Right atrium auricular region (tissue), 2 donors: ENCODE data around the gene PIK3R1. TPM values are rescaled to one million over a fixed set of nuclear protein-coding genes. Genes with fewer than 3 reads are reported as not detected.

Experiments used
- DNase-seq: peaks from one replicate; pipeline ENCODE4 v3.0.0-alpha.2; 2019; ENCODE audit warnings: low spot score
- H3K27ac ChIP-seq, 2 donors: fragments of 200-600 bp; sonication (generic); 1 replicate in 1 of 2; 2 replicates in 1 of 2; pipeline ENCODE4 v1.5.1; 2016 to 2019
- H3K27me3 ChIP-seq, 2 donors: fragments of 200-600 bp; sonication (generic); one replicate each; pipeline versions ENCODE4 v1.5.1 to v1.6.0; 2017 to 2019
- H3K36me3 ChIP-seq: fragments of 200-600 bp; sonication (generic); one replicate; pipeline ENCODE4 v1.5.1; 2016
- H3K4me1 ChIP-seq, 2 donors: fragments of 200-600 bp; sonication (generic); one replicate each; pipeline versions ENCODE4 v1.5.1 to v1.6.0; 2017 to 2019
- H3K4me3 ChIP-seq, 2 donors: fragments of 200-600 bp; sonication (generic); 1 replicate in 1 of 2; 2 replicates in 1 of 2; pipeline ENCODE4 v1.5.1; 2017 to 2019; ENCODE audit warnings: mild to moderate bottlenecking in 1 of 2, moderate library complexity in 1 of 2
- H3K9me3 ChIP-seq, 2 donors: fragments of 200-600 bp; sonication (generic); one replicate each; pipeline ENCODE4 v1.5.1; 2019
- total RNA-seq, 2 donors: library from RNA; depleted of rRNA; stranded (reverse); fragments of >200 nt; gene quantifications; one replicate each; pipeline ENCODE4 v1.1.0, GENCODE V29; 2016
- TF ChIP-seq, protein P1 (sequence below), 2 donors: fragments of 200-600 bp; sonication (generic); IDR thresholded peaks; one replicate each; pipeline ENCODE4 v1.5.1; 2019; ENCODE audit warnings: antibody characterized with exemption in 2 of 2

PIK3R1 gene
- total RNA-seq, 2 donors from 2014 or later, result 87.0 to 91.1 TPM

GRCh38 chr5:68335075-68335474 lies 119.5 kb downstream of the PIK3R1 start:
- no peak overlapping the region for H3K4me3 ChIP-seq
- no peaks in the 10 kb centered on the region for H3K36me3 ChIP-seq
- DNase-seq, result no peak
- H3K27me3 ChIP-seq, result no peaks in the 10 kb centered on the region
- TF ChIP-seq, protein P1, sequence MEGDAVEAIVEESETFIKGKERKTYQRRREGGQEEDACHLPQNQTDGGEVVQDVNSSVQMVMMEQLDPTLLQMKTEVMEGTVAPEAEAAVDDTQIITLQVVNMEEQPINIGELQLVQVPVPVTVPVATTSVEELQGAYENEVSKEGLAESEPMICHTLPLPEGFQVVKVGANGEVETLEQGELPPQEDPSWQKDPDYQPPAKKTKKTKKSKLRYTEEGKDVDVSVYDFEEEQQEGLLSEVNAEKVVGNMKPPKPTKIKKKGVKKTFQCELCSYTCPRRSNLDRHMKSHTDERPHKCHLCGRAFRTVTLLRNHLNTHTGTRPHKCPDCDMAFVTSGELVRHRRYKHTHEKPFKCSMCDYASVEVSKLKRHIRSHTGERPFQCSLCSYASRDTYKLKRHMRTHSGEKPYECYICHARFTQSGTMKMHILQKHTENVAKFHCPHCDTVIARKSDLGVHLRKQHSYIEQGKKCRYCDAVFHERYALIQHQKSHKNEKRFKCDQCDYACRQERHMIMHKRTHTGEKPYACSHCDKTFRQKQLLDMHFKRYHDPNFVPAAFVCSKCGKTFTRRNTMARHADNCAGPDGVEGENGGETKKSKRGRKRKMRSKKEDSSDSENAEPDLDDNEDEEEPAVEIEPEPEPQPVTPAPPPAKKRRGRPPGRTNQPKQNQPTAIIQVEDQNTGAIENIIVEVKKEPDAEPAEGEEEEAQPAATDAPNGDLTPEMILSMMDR (IDR thresholded peaks at IDR 0.05), result no peak
- no peaks in the 10 kb centered on the region for H3K9me3 ChIP-seq
- H3K27ac ChIP-seq, result no peak overlapping the region
- H3K4me1 ChIP-seq, result peaks cover 0 to 11% of the 10 kb centered on the region in 2 donors

- no peaks in the 10 kb centered on the region for H3K36me3 ChIP-seq
- H3K27me3 ChIP-seq, result no peaks in the 10 kb centered on the region
- no peak overlapping the region for H3K27ac ChIP-seq
- H3K4me1 ChIP-seq, result no peaks in the 10 kb centered on the region
- no peak for DNase-seq
- H3K9me3 ChIP-seq, result no peaks in the 10 kb centered on the region
- H3K4me3 ChIP-seq, result no peak overlapping the region
- TF ChIP-seq, protein P1 (IDR thresholded peaks at IDR 0.05), result no peak
Measured at GRCh38 chr5:68336200-68336599, 120.6 kb downstream of the PIK3R1 start.

- H3K27ac ChIP-seq, result no peak overlapping the region
- peaks cover 0 to under 1% of the 10 kb centered on the region in 2 donors for H3K4me1 ChIP-seq
- no peaks in the 10 kb centered on the region for H3K9me3 ChIP-seq
- no peaks in the 10 kb centered on the region for H3K36me3 ChIP-seq
- no peak for DNase-seq
- TF ChIP-seq, protein P1 (IDR thresholded peaks at IDR 0.05), result no peak
- no peaks in the 10 kb centered on the region for H3K27me3 ChIP-seq
- no peak overlapping the region for H3K4me3 ChIP-seq
Measured at GRCh38 chr5:68337235-68337634, 121.7 kb downstream of the PIK3R1 start.

- Histone ChIP-seq H3K36me3 (no peaks in the 10 kb centered on the region), H3K27ac (no peak overlapping the region), H3K27me3 (no peaks in the 10 kb centered on the region), H3K9me3 (no peaks in the 10 kb centered on the region), H3K4me3 (no peak overlapping the region), H3K4me1 (peaks cover 0 to 25% of the 10 kb centered on the region in 2 donors)
- DNase-seq, result no peak
- TF ChIP-seq, protein P1 (IDR thresholded peaks at IDR 0.05), result no peak
Measured at GRCh38 chr5:68339921-68340321, 124.4 kb downstream of the PIK3R1 start.

GRCh38 chr5:68341006-68341405 lies 125.5 kb downstream of the PIK3R1 start:
- no peak for DNase-seq
- TF ChIP-seq, protein P1 (IDR thresholded peaks at IDR 0.05), result no peak
- peaks cover 0 to 29% of the 10 kb centered on the region in 2 donors for H3K4me1 ChIP-seq
- no peak overlapping the region for H3K4me3 ChIP-seq
- H3K9me3 ChIP-seq, result no peaks in the 10 kb centered on the region
- no peaks in the 10 kb centered on the region for H3K36me3 ChIP-seq
- no peak overlapping the region for H3K27ac ChIP-seq
- H3K27me3 ChIP-seq, result no peaks in the 10 kb centered on the region

DNA sequence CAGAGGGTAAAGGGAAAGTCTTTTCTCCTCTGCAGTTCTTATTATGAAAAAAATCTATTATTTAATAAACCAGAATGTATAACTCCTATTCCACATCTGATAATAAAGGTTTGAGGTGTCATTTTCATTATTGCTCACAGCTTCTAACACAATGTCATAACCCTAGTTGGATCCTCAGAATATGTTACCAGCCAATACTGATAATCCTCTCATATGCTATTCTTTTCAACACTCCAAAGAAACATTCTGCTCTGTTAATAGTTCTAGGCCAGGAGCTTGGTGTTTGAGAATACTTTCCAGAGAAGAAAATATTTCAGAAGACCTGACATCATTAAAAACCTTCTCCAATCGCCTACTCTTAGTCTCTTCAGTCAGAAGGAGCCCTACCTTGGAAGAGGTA lies 127.1 kb downstream of the PIK3R1 start:
- Histone ChIP-seq H3K9me3 (no peaks in the 10 kb centered on the region), H3K36me3 (no peaks in the 10 kb centered on the region), H3K27me3 (no peaks in the 10 kb centered on the region), H3K4me1 (peaks cover 0 to 29% of the 10 kb centered on the region in 2 donors), H3K4me3 (no peak overlapping the region), H3K27ac (peak overlapping the region; percentile 63 to 81)
- no peak for DNase-seq
- TF ChIP-seq, protein P1 (IDR thresholded peaks at IDR 0.05), result no peak
